ENCODE measurements around the gene FEM1B. TPM values are rescaled to one million over a fixed set of nuclear protein-coding genes. Genes with fewer than 3 reads are reported as not detected.

Gene FEM1B
- polyA plus RNA-seq, 3 donors: 21.5 to 26.4 (median 26.0) TPM

- Mint-ChIP-seq H3K4me3 (no peak overlapping the region), H3K9me3 (peaks cover 0 to 1% (median 0%) of the 10 kb centered on the region in 7 donors), H3K27ac (no peak overlapping the region), H3K36me3 (no peaks in the 10 kb centered on the region), H3K27me3 (ENCODE audit: low read depth in 3 of 3) (peaks cover 1 to 3% (median 1%) of the 10 kb centered on the region in 3 donors), H3K4me1 (no peaks in the 10 kb centered on the region)
- Histone ChIP-seq H3K4me2 (replicated peaks; ENCODE audit: extremely low read depth, low read length, poor library complexity, severe bottlenecking) (no peak overlapping the region), H3K79me2 (ENCODE audit: insufficient read depth, low read length) (no peaks in the 10 kb centered on the region), H2AFZ (ENCODE audit: insufficient read depth, low read depth, low read length, poor library complexity, severe bottlenecking) (no peak overlapping the region), H4K20me1 (ENCODE audit: insufficient read depth, low read length) (no peaks in the 10 kb centered on the region), H3K4me3 (replicated peaks in 1 of 3; ENCODE audit: low read depth in 2 of 3, low read length in 3 of 3) (no peak overlapping the region), H3K27me3 (ENCODE audit: control insufficient read depth in 2 of 2, insufficient read depth in 2 of 2, low read length in 2 of 2) (no peaks in the 10 kb centered on the region), H3K9ac (ENCODE audit: insufficient read depth, low read length, poor library complexity, severe bottlenecking) (peak overlapping the region; percentile 4), H3K36me3 (replicated peaks in 1 of 2; ENCODE audit: control insufficient read depth in 1 of 2, insufficient read depth in 2 of 2, low read length in 2 of 2) (no peaks in the 10 kb centered on the region), H3K27ac (ENCODE audit: low read depth in 1 of 2, low read length in 2 of 2) (no peak overlapping the region), H3K9me3 (replicated peaks in 1 of 2; ENCODE audit: control insufficient read depth in 1 of 2, insufficient read depth in 1 of 2, low read length in 2 of 2) (no peaks in the 10 kb centered on the region), H3K4me1 (ENCODE audit: control insufficient read depth in 1 of 2, insufficient read depth in 2 of 2, low read length in 2 of 2) (no peaks in the 10 kb centered on the region)
- no peak for TF ChIP-seq CTCF (IDR thresholded peaks at IDR 0.05)
- intact Hi-C loops (cut with micrococcal nuclease): no loop called here
- WGBS (ENCODE audit: insufficient coverage): 89% methylated on average over 14 of the region's 16 CpGs
- no peak for DNase-seq
These were observed 39.9 kb downstream of the FEM1B start for GRCh38 chr15:68317281-68318007.

DNA sequence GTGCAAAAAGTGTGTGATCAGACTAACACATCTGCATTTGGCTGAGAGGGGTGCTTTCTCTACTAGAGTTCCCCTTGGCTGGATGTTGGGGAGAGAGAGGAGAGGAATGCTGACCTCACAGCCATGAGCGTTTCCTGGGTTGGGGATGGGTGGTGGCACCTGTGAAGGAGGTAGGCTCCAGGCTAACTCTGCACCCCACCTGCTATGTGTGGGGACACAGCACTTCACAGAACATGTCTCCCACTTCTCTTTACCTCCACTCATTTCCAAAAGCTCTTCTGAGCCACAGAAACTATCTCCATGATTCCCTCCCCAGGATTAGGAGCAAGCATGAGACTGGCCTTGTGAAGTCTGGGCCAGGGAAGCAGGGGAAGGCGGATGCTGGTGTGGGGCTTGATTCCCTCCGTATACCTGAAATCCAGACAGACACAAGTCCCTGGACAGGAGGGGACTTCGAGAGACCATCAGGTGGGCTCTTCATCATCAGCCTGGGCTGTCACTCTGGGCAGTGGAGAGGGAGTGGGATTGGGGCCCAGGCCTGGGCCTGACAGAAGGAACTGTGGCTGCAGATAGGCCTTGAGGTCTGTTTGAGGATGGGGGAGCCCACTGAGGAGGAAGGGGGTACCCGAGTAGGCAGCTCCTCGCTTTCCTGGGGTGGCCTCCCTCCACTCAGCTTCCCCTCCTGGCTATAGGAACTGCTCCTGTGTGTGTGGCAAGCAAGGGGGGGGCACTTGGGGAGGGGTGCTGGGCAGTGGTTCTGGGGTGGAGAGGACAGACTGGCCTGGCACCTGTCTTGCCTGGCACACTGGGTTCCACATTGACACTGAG, 40.7 kb downstream of the FEM1B start:
- H3K36me3 ChIP-seq (replicated peaks in 1 of 2; ENCODE audit: control insufficient read depth in 1 of 2, insufficient read depth in 2 of 2, low read length in 2 of 2): no peaks in the 10 kb centered on the region
- no peak overlapping the region for H3K4me2 ChIP-seq (replicated peaks; ENCODE audit: extremely low read depth, low read length, poor library complexity, severe bottlenecking)
- DNase-seq: no peak
- no peaks in the 10 kb centered on the region for H3K36me3 Mint-ChIP-seq
- H3K27me3 ChIP-seq (ENCODE audit: control insufficient read depth in 2 of 2, insufficient read depth in 2 of 2, low read length in 2 of 2): no peaks in the 10 kb centered on the region
- peak overlapping the region in 1 of 7 donors; percentile 42 for H3K27ac Mint-ChIP-seq
- no peak overlapping the region for H2AFZ ChIP-seq (ENCODE audit: insufficient read depth, low read depth, low read length, poor library complexity, severe bottlenecking)
- H3K4me1 ChIP-seq (ENCODE audit: control insufficient read depth in 1 of 2, insufficient read depth in 2 of 2, low read length in 2 of 2): no peaks in the 10 kb centered on the region
- H3K9me3 Mint-ChIP-seq: peaks cover 0 to 1% (median 0%) of the 10 kb centered on the region in 7 donors
- no peak overlapping the region for H3K4me3 ChIP-seq (replicated peaks in 1 of 3; ENCODE audit: low read depth in 2 of 3, low read length in 3 of 3)
- intact Hi-C loops (cut with micrococcal nuclease): no loop called here
- TF ChIP-seq CTCF (IDR thresholded peaks at IDR 0.05): no peak
- H3K27ac ChIP-seq (ENCODE audit: low read depth in 1 of 2, low read length in 2 of 2): no peak overlapping the region
- no peaks in the 10 kb centered on the region for H3K4me1 Mint-ChIP-seq
- no peaks in the 10 kb centered on the region for H4K20me1 ChIP-seq (ENCODE audit: insufficient read depth, low read length)
- no peak overlapping the region for H3K9ac ChIP-seq (ENCODE audit: insufficient read depth, low read length, poor library complexity, severe bottlenecking)
- H3K4me3 Mint-ChIP-seq: no peak overlapping the region
- 100% methylated on average over 3 of the region's 6 CpGs for WGBS (ENCODE audit: insufficient coverage)
- H3K27me3 Mint-ChIP-seq (ENCODE audit: low read depth in 3 of 3): peaks cover 1 to 3% (median 3%) of the 10 kb centered on the region in 3 donors
- H3K79me2 ChIP-seq (ENCODE audit: insufficient read depth, low read length): no peaks in the 10 kb centered on the region
- H3K9me3 ChIP-seq (replicated peaks in 1 of 2; ENCODE audit: control insufficient read depth in 1 of 2, insufficient read depth in 1 of 2, low read length in 2 of 2): no peaks in the 10 kb centered on the region
